SU-DHL-6 (cell line): ENCODE measurements around the gene KCNIP4.

Experiments used
- CTCF ChIP-seq: fragments of 200-600 bp; sonication (generic); IDR thresholded peaks from one replicate; pipeline ENCODE4 v1.5.1; 2017; ENCODE audit warnings: antibody characterized with exemption, mild to moderate bottlenecking, low read length, moderate library complexity; ENCODE audit not compliant: insufficient read depth, poor library complexity, severe bottlenecking
- EZH2phosphoT487 ChIP-seq: fragments of 200-600 bp; sonication (generic), shearing (Covaris generic); conservative IDR thresholded peaks from 2 replicates; pipeline ENCODE4 v1.6.1; 2018; ENCODE audit warnings: mild to moderate bottlenecking, antibody characterized with exemption, low read length, moderate library complexity, mixed read lengths

GRCh38 chr4:21688596-21689265, 259.8 kb downstream of the KCNIP4 start:
- TF ChIP-seq CTCF, result no peak
- no peak for TF ChIP-seq EZH2phosphoT487
